Right cardiac atrium (tissue), 5 donors: ENCODE data around the gene COL21A1. TPM values are rescaled to one million over a fixed set of nuclear protein-coding genes. Genes with fewer than 3 reads are reported as not detected.
A peak's percentile ranks its signal among the peaks of the same experiment; 100 is the strongest.

Experiments used
- ATAC-seq, 2 donors: fragments of 200-7000 bp; cut with Tn5 transposase; one replicate each; pipeline versions ENCODE4 v1.8.0 to v1.9.1; 2020; ENCODE audit warnings: moderate library complexity in 2 of 2, mild to moderate bottlenecking in 1 of 2
- DNase-seq, 3 donors: peaks; one replicate each; pipeline ENCODE4 v3.0.0-alpha.2; 2020
- H3K27ac ChIP-seq: one replicate; pipeline ENCODE4 v1.5.1; 2013; ENCODE audit warnings: mild to moderate bottlenecking, low read length, control low read depth, moderate library complexity
- H3K27me3 ChIP-seq: one replicate; pipeline ENCODE4 v1.6.1; 2013; ENCODE audit not compliant: control insufficient read depth, insufficient read depth
- H3K4me1 ChIP-seq: one replicate; pipeline ENCODE4 v1.6.1; 2013; ENCODE audit warnings: low read length; ENCODE audit not compliant: control insufficient read depth, insufficient read depth
- H3K4me3 ChIP-seq: one replicate; pipeline ENCODE4 v1.5.1; 2013; ENCODE audit warnings: low read length, control low read depth
- H3K9me3 ChIP-seq: one replicate; pipeline ENCODE4 v1.6.1; 2013; ENCODE audit warnings: low read length; ENCODE audit not compliant: control insufficient read depth
- WGBS: extraction: QIAGEN DNeasy Blood & Tissue Kit; methylation state at CpG from one replicate; pipeline ENCODE4 v1.1.7; 2013; 5-methylcytosine and 5-hydroxymethylcytosine counted together
- intact Hi-C, 4 donors: fragments of 100-400 bp; cut with DNase I; formaldehyde crosslinking; loops; one replicate each; pipeline versions ENCODE4 v1.11.0 to v1.14.0; 2022 to 2023
- long read RNA-seq, 4 donors: library from polyadenylated mRNA; unstranded; transcript quantifications; one replicate each; pipeline ENCODE4 v2.0.0, GENCODE V29; 2020 to 2021
- polyA plus RNA-seq: library from polyadenylated mRNA; stranded (reverse); fragments of 200-250 nt; gene quantifications from one replicate; pipeline ENCODE4 v1.2.3, GENCODE V29; 2013
- total RNA-seq, 4 donors: library from RNA; stranded (reverse); fragmentation: NEBNext Ultra II Directional; extraction: Animal tissue kit (Norgen Biotek cat#: 25700); gene quantifications; one replicate each; pipeline ENCODE4 v1.2.1, GENCODE V29; 2021
- donor health status: healthy with polysubstance abuse.
- donor health status: DM: no; HTN: yes; CAD: no.
- donor health status: DM: no; HTN: no; CAD: no.
- donor health status: DM: no; HTN: yes; CAD: no; lungs with severe emphysema.
- donor health status: DM: yes; HTN: yes; CAD: no.

Gene COL21A1
- total RNA-seq: 10 to 100 TPM; 11.1 to 25.2 (median 19.4) TPM
- 19.9 TPM for polyA plus RNA-seq
- long read RNA-seq, donor 1, partial matches to known transcripts: 1 of 8 reads
- long read RNA-seq, donor 1, other reads (novel, unspliced or antisense): 6 of 8 reads
- long read RNA-seq, donor 2, partial matches to known transcripts: 0 of 6 reads
- long read RNA-seq, donor 2, other reads (novel, unspliced or antisense): 6 of 6 reads
- long read RNA-seq, donor 3, partial matches to known transcripts: 4 of 25 reads
- long read RNA-seq, donor 3, other reads (novel, unspliced or antisense): 20 of 25 reads
- long read RNA-seq, donor 4, partial matches to known transcripts: 1 of 5 reads
- long read RNA-seq, donor 4, other reads (novel, unspliced or antisense): 4 of 5 reads

DNA sequence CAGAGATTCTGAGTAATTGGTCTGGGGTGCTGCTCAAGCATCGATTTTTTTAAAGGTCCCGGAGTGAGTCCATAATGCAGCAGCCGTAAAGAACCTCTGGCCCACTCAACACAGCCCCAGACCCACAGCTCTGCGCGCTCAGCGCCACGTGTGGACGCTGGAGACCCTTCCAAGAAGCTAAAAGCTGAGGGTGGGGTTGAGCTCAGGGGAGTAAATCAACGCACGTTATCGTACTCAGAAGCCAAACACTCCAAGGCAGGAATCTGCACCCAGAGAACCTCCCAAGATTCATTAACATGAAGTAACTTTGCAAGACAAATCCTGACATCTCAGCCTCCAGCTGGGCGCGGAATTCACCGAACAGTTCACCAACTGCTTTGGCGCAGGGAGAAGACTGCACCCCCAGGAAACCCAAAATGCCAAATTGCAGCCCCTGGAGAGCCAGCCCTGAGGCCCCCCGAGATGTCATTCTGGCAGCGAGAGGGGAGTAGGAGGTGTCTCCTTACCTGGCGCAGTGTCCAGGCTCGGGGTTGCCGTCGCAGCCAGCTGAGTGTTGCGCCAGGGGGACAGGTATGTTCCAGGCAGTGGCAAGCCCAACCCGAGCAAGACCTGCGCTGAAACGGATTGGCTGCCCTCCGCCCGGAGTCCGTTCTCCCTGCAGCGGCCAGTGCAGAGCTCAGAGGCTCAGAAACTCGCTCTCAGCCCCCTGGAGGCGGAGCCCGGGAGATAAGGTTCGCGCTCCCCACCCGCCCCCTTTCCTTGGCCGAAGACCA, at the start of gene COL21A1:
Gene COL21A1 (minus strand): TSS at position 700 of the 773 bp plus-strand sequence. CDS start 64,962 bp downstream, outside the sequence.
- peak; percentile 88 for ATAC-seq
- no peaks in the 10 kb centered on the region for H3K4me1 ChIP-seq
- no peaks in the 10 kb centered on the region for H3K27me3 ChIP-seq
- no peak within 1 kb of the TSS for H3K27ac ChIP-seq
- intact Hi-C loops: no loop called here
- peak within 1 kb of the TSS; percentile 52 for H3K4me3 ChIP-seq
- DNase-seq: peak; percentile 50 to 88 (median 87)
- no peaks in the 10 kb centered on the region for H3K9me3 ChIP-seq
- WGBS: 6% methylated on average over 36 of the region's 36 CpGs

DNA sequence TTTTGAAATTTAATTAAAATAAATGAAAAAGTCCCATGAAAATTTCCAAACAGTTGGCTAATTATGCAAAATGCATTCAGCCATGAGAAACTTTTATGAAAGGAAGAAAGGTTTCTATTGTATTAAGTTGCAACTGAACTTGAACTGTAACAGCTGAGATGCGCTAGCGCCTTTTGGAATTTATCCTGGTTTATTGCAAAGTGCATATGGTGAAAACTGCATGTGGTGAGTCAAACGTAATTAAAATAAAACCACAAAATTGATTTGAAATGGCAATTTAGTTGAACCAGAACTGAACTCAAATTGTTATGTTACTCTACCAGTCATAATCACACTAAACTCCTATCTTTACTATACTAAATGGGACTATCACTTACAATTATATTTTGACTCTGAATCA, 46.4 kb upstream of the COL21A1 start:
- peaks cover 4% of the 10 kb centered on the region for H3K4me1 ChIP-seq
- 82% methylated on average over 3 of the region's 3 CpGs for WGBS
- no peak overlapping the region for H3K27ac ChIP-seq
- no peaks in the 10 kb centered on the region for H3K9me3 ChIP-seq
- H3K27me3 ChIP-seq: no peaks in the 10 kb centered on the region
- intact Hi-C loops: loop anchor here (5.0 to 10.0 kb wide), 3 partner anchors 311 to 1016 kb away; no protein-coding TSS in a partner anchor
- no peak overlapping the region for H3K4me3 ChIP-seq
- ATAC-seq (no peak), DNase-seq (no peak)

- intact Hi-C loops: loop anchor here (5.0 to 10.0 kb wide), 3 partner anchors 310 to 1015 kb away; no protein-coding TSS in a partner anchor
- Histone ChIP-seq H3K4me3 (no peak overlapping the region), H3K27ac (no peak overlapping the region), H3K27me3 (no peaks in the 10 kb centered on the region), H3K9me3 (no peaks in the 10 kb centered on the region), H3K4me1 (peaks cover 4% of the 10 kb centered on the region)
- DNase-seq: no peak
- ATAC-seq: peak; percentile 82 to 90
- WGBS: 60% methylated on average over 1 of the region's 1 CpG
Measured at GRCh38 chr6:56292505-56293181, 45.3 kb upstream of the COL21A1 start.

GRCh38 chr6:56291302-56291917, 44.0 kb upstream of the COL21A1 start:
- no peak for DNase-seq
- 21% methylated on average over 7 of the region's 7 CpGs for WGBS
- peak in 1 of 2 donors; percentile 33 for ATAC-seq
- Histone ChIP-seq H3K9me3 (no peaks in the 10 kb centered on the region), H3K4me1 (peaks cover 4% of the 10 kb centered on the region), H3K27me3 (no peaks in the 10 kb centered on the region), H3K4me3 (no peak overlapping the region), H3K27ac (no peak overlapping the region)
- intact Hi-C loops: loop anchor here (5.0 to 10.0 kb wide), 3 partner anchors 309 to 1014 kb away; no protein-coding TSS in a partner anchor

DNA sequence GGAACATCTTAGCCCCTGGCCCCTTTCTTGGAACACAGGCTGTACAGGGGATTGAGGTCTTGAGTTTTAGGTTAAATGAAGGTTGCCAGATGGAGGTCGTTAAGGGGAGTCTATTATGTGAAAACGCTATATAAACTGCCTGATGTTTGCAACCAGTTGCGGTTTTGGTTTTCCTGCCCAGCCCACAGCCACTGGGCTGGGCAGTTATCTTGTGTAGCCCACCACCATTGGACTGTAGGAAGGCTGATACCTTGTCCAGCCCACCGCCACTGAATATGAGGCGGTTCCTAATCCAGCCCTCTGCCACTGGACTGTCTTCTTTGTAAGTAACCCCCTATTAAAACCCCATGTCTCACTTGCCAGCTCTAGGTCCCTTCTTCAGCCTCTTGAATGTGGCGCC, 42.3 kb upstream of the COL21A1 start:
- H3K9me3 ChIP-seq: no peaks in the 10 kb centered on the region
- no peak for DNase-seq
- H3K27ac ChIP-seq: no peak overlapping the region
- no peak overlapping the region for H3K4me3 ChIP-seq
- 93% methylated on average over 6 of the region's 6 CpGs for WGBS
- ATAC-seq: no peak
- intact Hi-C loops: loop anchor here (5.0 to 10.0 kb wide), 3 partner anchors 307 to 1012 kb away; no protein-coding TSS in a partner anchor
- no peaks in the 10 kb centered on the region for H3K27me3 ChIP-seq
- H3K4me1 ChIP-seq: peaks cover 4% of the 10 kb centered on the region

DNA sequence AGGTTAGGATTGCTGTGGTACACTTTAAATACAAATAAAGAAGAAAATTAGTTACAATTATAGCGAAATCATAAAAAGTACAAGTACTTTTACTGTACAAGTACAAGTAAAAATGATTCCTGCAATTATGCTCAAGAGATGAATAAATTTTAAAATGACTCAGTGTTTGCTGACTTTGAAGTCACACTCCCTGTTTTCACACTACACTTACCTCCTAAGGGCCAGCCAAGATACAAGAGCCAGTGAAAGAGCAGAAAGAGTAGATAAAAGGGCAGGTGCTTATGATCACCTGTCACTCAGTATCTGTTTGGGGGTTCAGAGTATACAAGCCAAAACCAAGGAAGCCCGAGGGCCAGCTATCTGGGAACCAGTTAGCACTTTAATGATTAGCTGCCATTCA, 41.0 kb upstream of the COL21A1 start:
- H3K4me3 ChIP-seq: no peak overlapping the region
- DNase-seq (no peak), ATAC-seq (no peak)
- H3K27ac ChIP-seq: no peak overlapping the region
- H3K27me3 ChIP-seq: no peaks in the 10 kb centered on the region
- H3K9me3 ChIP-seq: no peaks in the 10 kb centered on the region
- intact Hi-C loops: no loop called here
- WGBS: 71% methylated on average over 2 of the region's 2 CpGs
- H3K4me1 ChIP-seq: peaks cover 4% of the 10 kb centered on the region

DNA sequence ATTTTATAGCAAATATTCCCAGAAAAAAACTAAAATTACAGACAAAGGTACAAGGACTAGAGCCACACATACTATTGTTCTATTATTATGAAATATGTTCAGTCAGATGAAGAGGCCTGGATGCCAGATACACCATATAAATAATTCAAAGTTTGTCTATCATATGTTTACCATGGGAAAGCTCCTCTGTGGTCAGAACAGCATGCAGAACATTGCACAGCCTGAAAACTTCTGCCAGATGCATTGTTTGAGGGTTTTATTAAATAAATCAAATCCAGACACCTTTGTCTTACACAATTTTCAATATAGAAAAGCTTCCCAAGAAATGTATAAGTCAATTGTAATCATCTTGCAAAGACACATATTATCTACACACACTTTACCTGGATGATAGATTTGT, 35.0 kb upstream of the COL21A1 start:
- no peak overlapping the region for H3K27ac ChIP-seq
- no peaks in the 10 kb centered on the region for H3K4me1 ChIP-seq
- ATAC-seq (no peak), DNase-seq (no peak)
- no peak overlapping the region for H3K4me3 ChIP-seq
- no peaks in the 10 kb centered on the region for H3K27me3 ChIP-seq
- intact Hi-C loops: no loop called here
- H3K9me3 ChIP-seq: no peaks in the 10 kb centered on the region

- no peak for ATAC-seq
- intact Hi-C loops: no loop called here
Measured at GRCh38 chr6:56280126-56280525, 32.7 kb upstream of the COL21A1 start.

GRCh38 chr6:56279331-56280080, 32.1 kb upstream of the COL21A1 start:
- WGBS: 86% methylated on average over 1 of the region's 1 CpG
- H3K4me1 ChIP-seq: no peaks in the 10 kb centered on the region
- H3K27me3 ChIP-seq: no peaks in the 10 kb centered on the region
- DNase-seq: no peak
- ATAC-seq: no peak
- H3K27ac ChIP-seq: no peak overlapping the region
- H3K9me3 ChIP-seq: no peaks in the 10 kb centered on the region
- intact Hi-C loops: no loop called here
- no peak overlapping the region for H3K4me3 ChIP-seq

More at GRCh38 chr6:56280126-56280525, 32.7 kb upstream of the COL21A1 start:
- H3K27me3 ChIP-seq: no peaks in the 10 kb centered on the region
- no peaks in the 10 kb centered on the region for H3K4me1 ChIP-seq
- no peak for DNase-seq
- H3K9me3 ChIP-seq: no peaks in the 10 kb centered on the region
- H3K27ac ChIP-seq: no peak overlapping the region
- WGBS: 81% methylated on average over 3 of the region's 3 CpGs
- H3K4me3 ChIP-seq: no peak overlapping the region

DNA sequence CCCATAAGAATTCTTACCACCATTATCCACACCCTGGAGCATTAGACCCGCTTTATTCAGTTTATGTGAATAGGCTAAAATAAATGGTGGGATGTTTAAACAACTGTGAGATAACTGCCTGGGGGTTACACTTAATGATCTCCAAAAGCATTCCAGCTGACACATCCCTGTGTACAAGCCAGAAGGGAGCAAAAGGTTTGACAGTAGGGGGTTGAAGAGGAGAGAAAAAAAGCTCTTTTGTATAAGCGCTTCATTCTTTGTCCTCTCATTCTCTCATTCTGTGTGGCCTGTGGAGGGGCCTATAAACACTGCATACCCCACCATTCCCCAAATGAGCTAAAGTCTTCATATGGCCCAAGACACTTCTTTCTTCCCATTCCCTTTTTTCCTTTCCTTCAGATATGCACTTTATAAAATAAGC, 30.8 kb upstream of the COL21A1 start:
- intact Hi-C loops: no loop called here
- Histone ChIP-seq H3K27me3 (no peaks in the 10 kb centered on the region), H3K4me1 (no peaks in the 10 kb centered on the region), H3K4me3 (no peak overlapping the region), H3K27ac (no peak overlapping the region), H3K9me3 (no peaks in the 10 kb centered on the region)
- ATAC-seq: no peak
- 89% methylated on average over 2 of the region's 2 CpGs for WGBS
- DNase-seq: no peak
